ENCODE data around the gene ZCCHC14. TPM values are rescaled to one million over a fixed set of nuclear protein-coding genes. Genes with fewer than 3 reads are reported as not detected.
"Not testable (repeated sequence)": the region's sequence is repeated elsewhere in the genome, so short reads cannot be mapped to it uniquely, and the experiment has no call there.

The ZCCHC14 gene
- total RNA-seq, 2 experiments from 2014 or later = 4.2 to 5.0 TPM

DNA sequence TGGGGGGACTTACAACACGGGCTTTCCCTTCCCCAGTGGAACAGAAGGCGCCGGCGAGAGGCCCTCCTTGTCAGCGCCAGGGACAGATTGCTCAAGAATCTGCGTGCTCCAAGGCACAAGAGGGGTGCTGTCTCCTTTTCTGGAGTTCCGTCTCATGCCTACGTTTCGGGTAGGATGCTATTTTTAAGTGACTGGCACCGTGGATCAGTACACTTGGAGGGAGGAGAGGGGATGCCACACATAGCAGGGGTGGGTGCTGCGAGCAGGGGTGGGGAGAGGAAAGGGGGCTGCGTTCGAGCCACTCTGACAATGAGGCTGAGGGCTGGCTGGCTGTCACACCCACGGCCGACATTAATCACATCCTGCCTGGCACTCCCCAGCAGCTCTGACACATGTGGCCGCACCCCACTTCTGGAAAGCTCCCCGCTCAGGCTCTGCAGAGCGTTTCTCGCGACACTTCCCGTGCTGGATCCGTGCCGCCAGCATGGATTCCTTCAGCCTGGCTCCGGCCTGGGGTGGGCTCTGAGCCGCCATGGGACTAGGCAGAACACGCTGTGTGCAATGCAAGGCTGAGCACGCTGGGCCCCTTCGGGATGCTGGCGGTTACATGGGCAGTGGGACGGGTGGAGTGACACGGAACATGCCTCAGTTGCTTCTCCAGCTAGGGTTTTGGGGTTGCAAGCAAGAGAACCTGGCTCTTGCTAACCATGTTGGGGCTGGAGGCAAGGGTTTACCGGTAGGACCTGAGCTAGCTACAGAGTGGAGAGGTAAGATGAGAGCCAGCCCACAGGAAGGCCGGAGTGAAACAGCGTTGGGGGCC, 25.0 kb upstream of the ZCCHC14 start:
- CTCF ChIA-PET; H3K9me3 Mint-ChIP-seq; H3K4me1 Mint-ChIP-seq; H3K27me3 Mint-ChIP-seq; POLR2A ChIA-PET; DNase-seq; H3K36me3 Mint-ChIP-seq (ENCODE audit: low read depth); H3K4me3 Mint-ChIP-seq; H3K27ac Mint-ChIP-seq: not testable (repeated sequence)

DNA sequence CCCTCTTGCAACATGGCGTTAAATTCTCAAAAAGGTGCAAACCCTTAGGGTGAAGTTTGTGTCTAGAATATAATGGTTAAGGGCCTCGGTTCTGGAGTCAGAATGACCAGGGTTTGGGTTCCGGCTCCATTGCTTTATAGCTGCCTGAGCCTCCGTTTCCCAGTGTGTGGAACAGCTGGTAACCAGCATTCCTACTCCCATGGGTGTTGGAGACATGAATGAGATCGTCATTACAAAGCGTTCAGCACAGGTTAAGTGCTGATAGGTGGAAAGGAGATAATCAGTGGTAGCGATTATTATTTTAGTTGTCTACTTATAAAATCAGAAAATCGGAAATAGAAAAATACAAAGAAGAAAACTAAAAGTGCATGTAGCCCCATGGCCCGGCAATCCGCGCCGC, 23.5 kb upstream of the ZCCHC14 start:
- ChIA-PET POLR2A (interaction anchor here (0.6 kb wide), 1 partner anchor 1992 kb away, joined by 3 read pairs; no protein-coding TSS in a partner anchor), CTCF (no interaction called here)
- peaks cover 1% of the 10 kb centered on the region for H3K4me1 Mint-ChIP-seq
- no peaks in the 10 kb centered on the region for H3K36me3 Mint-ChIP-seq (ENCODE audit: low read depth)
- H3K27ac Mint-ChIP-seq = no peak overlapping the region
- H3K9me3 Mint-ChIP-seq = no peaks in the 10 kb centered on the region
- H3K27me3 Mint-ChIP-seq = peaks cover 14% of the 10 kb centered on the region
- H3K4me3 Mint-ChIP-seq = no peak overlapping the region
- no peak for DNase-seq

DNA sequence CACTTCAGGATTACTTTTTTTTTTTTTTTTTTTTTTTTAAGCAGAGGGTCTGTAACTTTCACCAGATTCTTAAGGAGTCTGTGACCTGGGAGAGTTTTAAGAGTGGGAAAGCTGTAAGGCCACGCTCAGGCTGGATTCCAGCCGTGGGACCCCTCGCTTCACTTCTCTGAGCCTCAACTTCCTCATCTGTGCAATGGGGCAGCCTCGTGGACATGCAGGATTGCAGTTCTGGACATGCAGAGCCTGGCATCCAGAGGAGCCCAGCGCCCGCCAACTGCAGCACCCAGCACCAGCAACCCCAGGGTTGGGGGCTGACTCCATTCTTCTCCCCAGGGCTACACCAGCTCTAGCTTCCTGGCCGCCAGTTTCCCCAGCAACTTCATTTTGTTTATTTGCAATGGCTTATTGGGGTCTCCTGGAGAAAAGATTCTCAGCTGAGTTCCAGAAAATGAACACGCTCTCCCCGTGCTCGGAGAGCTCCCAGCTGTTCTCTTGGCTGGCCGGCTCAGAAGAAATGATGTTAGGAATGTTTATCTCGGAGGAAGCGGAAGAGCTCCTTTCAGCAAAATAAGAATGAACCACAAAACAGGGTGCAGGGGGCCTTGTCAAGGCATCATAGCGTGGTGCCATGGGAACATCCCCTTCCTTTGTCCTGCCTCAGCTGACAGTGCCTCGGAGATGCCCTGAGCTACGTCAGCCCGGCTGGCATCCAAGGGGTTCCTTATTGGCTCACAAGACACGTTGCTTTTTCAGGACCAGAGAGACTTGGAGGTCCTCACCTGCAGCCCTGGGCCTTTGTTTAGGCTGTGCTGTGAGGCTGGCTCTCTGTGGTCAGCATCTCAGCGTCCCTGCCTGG, 22.9 kb upstream of the ZCCHC14 start:
- no peak overlapping the region for H3K4me3 Mint-ChIP-seq
- H3K4me1 Mint-ChIP-seq = peaks cover 1% of the 10 kb centered on the region
- H3K36me3 Mint-ChIP-seq (ENCODE audit: low read depth) = no peaks in the 10 kb centered on the region
- H3K27ac Mint-ChIP-seq = no peak overlapping the region
- peaks cover 14% of the 10 kb centered on the region for H3K27me3 Mint-ChIP-seq
- POLR2A ChIA-PET = no interaction called here
- no peak for DNase-seq
- CTCF ChIA-PET = no interaction called here
- H3K9me3 Mint-ChIP-seq = no peaks in the 10 kb centered on the region

DNA sequence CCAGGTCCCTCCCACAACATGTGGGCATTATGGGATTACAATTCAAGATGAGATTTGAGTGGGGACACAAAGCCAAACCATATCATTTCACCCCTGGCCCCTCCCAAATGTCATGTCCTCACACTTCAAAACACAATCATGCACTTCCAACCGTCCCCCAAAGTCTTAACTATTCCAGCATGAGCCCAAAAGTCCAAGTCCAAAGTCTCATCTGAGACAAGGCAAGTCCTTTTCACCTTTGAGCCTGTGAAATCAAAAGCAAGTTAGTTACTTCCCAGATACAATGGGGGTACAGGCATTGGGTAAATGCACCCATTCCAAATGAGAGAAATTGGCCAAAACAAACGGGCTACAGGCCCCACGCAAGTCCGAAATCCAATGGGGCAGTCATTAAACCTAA, 17.0 kb upstream of the ZCCHC14 start:
- H3K9me3 Mint-ChIP-seq; H3K27ac Mint-ChIP-seq; POLR2A ChIA-PET; H3K36me3 Mint-ChIP-seq (ENCODE audit: low read depth); CTCF ChIA-PET; H3K4me3 Mint-ChIP-seq; H3K4me1 Mint-ChIP-seq; DNase-seq: not testable (repeated sequence)
- H3K27me3 Mint-ChIP-seq = peaks cover 30% of the 10 kb centered on the region

DNA sequence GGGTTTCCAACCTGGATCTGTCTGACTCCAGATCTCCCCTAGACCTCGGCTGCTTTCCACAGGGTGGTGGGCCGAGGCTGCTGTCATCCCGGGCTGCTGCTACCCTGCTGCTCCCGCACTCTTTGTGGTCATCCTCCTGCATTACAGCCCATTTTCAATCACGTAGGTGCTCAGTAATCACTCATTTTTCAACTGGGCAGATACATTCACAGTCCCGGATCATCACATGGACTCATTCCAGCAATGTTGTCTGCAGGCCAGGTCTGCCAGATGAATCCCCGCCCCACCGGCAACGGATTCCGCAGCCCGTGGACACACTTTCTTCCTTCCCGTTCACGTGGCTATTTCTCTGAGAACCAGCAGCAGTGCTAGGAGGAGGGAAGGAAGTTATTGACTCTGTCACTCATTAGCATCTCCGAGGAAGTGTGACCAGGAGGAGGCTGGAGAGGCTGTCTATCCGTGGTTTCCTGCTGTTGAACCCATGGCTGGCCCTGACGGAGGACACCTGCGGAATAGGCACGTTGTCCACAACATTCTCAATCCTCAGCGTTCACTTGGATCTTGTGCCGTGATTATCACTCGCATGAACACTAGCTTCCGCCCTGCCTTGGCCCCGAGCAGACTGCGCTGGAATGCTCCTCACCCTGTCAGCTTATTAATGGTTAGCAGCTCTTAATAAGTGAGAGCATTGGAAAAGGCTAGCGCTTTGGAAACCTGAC, 14.7 kb upstream of the ZCCHC14 start:
- Mint-ChIP-seq H3K36me3 (ENCODE audit: low read depth) (no peaks in the 10 kb centered on the region), H3K27me3 (peaks cover 30% of the 10 kb centered on the region)
- DNase-seq = no peak

DNA sequence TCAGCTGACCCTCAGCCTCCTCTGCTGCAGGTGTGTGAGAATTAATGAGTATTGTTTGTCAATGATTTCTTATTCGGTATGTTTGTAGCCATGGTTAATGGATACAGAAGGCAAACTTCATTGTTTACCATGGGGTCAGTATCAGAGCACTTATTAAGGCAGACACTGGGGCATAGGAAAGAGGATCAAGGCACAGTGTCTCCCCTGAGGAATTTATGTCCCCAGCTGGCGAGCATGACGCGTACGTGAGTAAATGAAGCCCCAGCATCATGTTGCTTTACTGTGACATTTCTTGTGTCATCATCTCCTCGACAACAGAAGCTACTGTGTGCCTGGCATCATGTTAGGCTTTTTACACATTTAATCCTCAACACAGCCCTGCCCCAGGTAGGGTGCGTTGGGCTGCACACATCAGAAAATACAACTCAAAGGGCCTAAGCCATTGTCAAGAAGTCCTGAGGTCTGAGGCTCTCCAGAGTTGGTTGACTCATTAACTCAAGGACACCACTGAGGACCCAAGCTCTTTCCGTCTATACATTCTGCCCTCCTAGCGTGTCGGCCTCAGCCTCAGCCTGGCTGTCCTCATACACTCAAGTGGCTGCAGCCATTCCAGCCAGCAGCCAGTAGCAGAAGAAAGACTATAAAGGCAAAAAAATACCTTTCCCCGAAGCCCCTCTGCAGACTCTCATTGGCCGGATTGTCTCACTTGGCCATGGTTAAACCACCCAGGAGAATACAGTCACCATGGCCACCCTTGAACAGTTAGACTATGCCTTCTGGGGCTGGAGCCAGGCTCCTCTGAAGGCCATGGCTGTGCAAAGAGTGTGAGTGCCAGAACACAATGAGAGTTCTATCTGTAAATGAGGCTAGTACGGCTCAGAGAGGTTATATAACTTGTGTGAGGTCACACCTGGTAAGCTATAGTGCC, 13.9 kb upstream of the ZCCHC14 start:
- CTCF ChIA-PET = no interaction called here

More for the DNA sequence above, 14.7 kb upstream of the ZCCHC14 start:
- Mint-ChIP-seq H3K9me3 (no peaks in the 10 kb centered on the region), H3K4me3 (no peak overlapping the region), H3K27ac (no peak overlapping the region), H3K4me1 (no peaks in the 10 kb centered on the region)
- ChIA-PET POLR2A (no interaction called here), CTCF (no interaction called here)

DNA sequence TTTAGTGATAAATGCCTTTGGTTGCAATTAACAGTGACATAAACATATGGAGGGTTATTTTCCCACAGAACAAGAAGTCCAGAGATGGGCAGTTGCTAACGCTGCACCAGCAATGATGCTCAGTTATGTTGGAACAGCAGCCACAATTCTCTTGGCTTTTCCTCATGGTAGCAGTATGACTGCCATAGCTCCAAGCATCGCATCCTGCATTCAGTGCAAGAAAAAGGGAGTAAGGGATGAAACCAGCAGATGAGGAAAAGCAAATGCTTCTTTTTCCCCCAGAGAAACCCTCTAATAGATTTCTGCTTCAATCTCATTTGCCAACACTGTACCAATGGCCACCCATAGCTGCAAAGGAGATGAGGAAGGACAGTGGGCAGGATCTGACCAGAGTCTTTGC, 13.0 kb upstream of the ZCCHC14 start:
- H3K36me3 Mint-ChIP-seq (ENCODE audit: low read depth) = no peaks in the 10 kb centered on the region
- H3K9me3 Mint-ChIP-seq = no peaks in the 10 kb centered on the region
- ChIA-PET CTCF (no interaction called here), POLR2A (no interaction called here)
- no peak overlapping the region for H3K27ac Mint-ChIP-seq
- H3K4me3 Mint-ChIP-seq = no peak overlapping the region
- DNase-seq = no peak
- peaks cover 25% of the 10 kb centered on the region for H3K27me3 Mint-ChIP-seq
- H3K4me1 Mint-ChIP-seq = no peaks in the 10 kb centered on the region

More for the DNA sequence above, 13.9 kb upstream of the ZCCHC14 start:
- H3K36me3 Mint-ChIP-seq (ENCODE audit: low read depth) = no peaks in the 10 kb centered on the region
- peaks cover 27% of the 10 kb centered on the region for H3K27me3 Mint-ChIP-seq
- DNase-seq = no peak
- POLR2A ChIA-PET = no interaction called here
- no peaks in the 10 kb centered on the region for H3K9me3 Mint-ChIP-seq
- H3K4me3 Mint-ChIP-seq = no peak overlapping the region
- no peaks in the 10 kb centered on the region for H3K4me1 Mint-ChIP-seq
- no peak overlapping the region for H3K27ac Mint-ChIP-seq

DNA sequence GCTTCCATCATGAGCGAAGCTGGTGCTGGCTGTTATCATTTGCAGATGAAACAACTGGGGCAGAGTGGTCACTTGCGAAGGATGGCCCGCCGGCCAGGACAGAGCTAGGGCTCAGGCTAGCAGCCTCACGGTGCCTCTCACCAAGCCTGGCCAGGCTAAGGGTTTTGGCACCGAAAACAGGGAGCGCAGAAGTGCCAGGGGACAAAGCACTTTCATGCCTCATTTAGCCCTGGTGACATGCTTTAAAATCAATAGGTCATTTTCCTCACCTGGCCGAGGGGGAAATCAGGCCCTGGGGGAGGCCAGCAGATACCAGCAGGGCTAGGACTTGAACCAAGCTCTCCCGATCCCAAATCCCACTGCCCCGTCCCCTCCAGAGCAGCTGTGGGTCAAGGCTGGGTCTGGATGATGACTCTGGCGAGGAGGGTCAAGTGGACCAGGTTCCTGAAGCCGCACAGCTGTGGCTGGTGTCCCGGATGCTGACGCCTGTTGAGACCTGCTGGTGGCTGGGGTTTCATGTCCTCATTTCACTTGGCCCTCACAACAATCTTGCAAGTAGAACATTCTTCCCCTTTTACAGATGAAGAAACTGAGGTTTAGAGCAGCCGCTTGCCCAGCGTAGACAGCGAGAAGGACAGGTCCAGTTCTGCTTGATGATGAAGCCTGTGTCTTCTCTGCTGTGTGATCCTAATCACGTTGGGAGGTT, 10.6 kb upstream of the ZCCHC14 start:
- H3K9me3 Mint-ChIP-seq; H3K4me1 Mint-ChIP-seq; H3K4me3 Mint-ChIP-seq; DNase-seq; POLR2A ChIA-PET; H3K36me3 Mint-ChIP-seq (ENCODE audit: low read depth); H3K27ac Mint-ChIP-seq: not testable (repeated sequence)
- CTCF ChIA-PET = interaction anchor here (0.6 to 0.7 kb wide), 4 partner anchors 64 to 301 kb away, joined by 3 to 5 read pairs (median 4); no protein-coding TSS in a partner anchor
- H3K27me3 Mint-ChIP-seq = peaks cover 31% of the 10 kb centered on the region

DNA sequence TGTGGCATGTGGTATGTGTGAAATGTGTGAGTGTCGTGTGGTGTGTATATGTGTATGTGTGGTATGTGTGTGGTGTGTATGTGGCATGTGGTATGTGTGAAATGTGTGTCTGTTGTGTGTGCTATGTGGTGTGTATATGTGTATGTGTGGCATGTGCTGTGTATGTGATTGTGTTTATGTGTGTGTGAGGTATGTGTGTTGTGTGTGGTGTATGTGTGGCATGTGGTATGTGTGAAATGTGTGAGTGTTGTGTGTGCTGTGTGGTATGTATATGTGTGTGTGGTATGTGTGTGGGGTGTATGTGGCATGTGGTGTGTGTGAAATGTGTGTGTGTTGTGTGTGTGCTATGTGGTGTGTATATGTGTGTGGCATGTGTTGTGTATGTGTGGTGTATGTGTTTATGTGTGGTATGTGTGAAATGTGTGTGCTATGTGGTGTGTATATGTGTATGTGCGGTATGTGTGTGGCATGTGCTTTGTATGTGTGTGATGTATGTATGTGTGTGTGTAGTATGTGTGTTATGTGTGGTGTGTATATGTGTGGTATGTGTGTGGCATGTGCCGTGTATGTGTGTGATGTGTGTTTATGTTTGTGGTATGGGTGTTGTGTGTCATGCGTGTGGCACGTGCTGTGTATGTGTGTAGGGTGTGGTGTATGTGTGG, 9.6 kb upstream of the ZCCHC14 start:
- DNase-seq = no peak
- ChIA-PET POLR2A (no interaction called here), CTCF (no interaction called here)
- peaks cover 29% of the 10 kb centered on the region for H3K27me3 Mint-ChIP-seq
- no peak overlapping the region for H3K27ac Mint-ChIP-seq
- no peaks in the 10 kb centered on the region for H3K4me1 Mint-ChIP-seq
- no peak overlapping the region for H3K4me3 Mint-ChIP-seq
- H3K36me3 Mint-ChIP-seq (ENCODE audit: low read depth) = no peaks in the 10 kb centered on the region
- H3K9me3 Mint-ChIP-seq = no peaks in the 10 kb centered on the region

DNA sequence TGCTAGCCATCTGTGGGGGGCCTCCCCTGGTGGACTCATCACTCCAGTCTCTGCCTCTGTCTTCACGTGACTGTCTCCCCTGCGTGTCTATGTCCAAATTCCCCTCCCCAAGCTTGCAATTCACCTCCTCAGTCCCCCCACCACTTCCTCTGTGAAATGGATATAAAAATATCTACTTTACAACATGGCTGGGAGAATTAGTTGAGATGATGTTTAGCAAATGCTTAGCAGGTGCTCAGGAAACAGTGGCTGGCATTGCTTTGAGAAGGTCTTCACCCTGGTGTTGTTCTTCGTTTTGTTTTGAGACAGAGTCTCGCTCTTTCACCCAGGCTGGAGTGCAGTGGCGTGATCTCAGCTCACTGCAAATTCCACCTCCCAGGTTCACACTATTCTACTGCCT, 8.3 kb upstream of the ZCCHC14 start:
- Mint-ChIP-seq H3K9me3 (no peaks in the 10 kb centered on the region), H3K36me3 (ENCODE audit: low read depth) (no peaks in the 10 kb centered on the region), H3K4me3 (no peak overlapping the region), H3K27me3 (peaks cover 22% of the 10 kb centered on the region), H3K4me1 (peaks cover 9% of the 10 kb centered on the region), H3K27ac (no peak overlapping the region)
- ChIA-PET CTCF (no interaction called here), POLR2A (no interaction called here)
- no peak for DNase-seq

DNA sequence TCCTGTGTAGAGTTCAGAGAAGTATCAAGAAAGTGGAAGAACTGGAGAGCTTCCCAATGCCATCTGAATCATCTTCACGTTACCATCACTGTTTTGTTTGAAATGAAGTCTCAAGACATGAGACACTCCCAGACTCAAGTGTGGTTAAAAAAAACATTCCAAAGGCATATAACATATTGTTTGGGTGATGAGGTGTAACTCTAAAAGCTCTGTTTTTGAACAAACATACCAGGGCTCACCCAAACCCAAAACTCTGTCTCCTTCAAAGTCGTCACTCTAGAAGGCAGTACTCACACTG, 6.3 kb upstream of the ZCCHC14 start:
- Mint-ChIP-seq H3K4me3 (no peak overlapping the region), H3K36me3 (ENCODE audit: low read depth) (no peaks in the 10 kb centered on the region), H3K27me3 (peaks cover 30% of the 10 kb centered on the region), H3K4me1 (peaks cover 14% of the 10 kb centered on the region), H3K27ac (no peak overlapping the region), H3K9me3 (no peaks in the 10 kb centered on the region)
- POLR2A ChIA-PET = no interaction called here
- no peak for DNase-seq
- CTCF ChIA-PET = no interaction called here
